GM21825 (cell line): Measurements from ENCODE around the gene UPK3A.
"Not testable (repeated sequence)": the region's sequence is repeated elsewhere in the genome, so short reads cannot be mapped to it uniquely, and the experiment has no call there.

Source experiments
- ATAC-seq: cut with Tn5 transposase; IDR thresholded peaks from one replicate; pipeline ENCODE4 v1.9.1; 2021; ENCODE audit warnings: mild to moderate bottlenecking, moderate library complexity; ENCODE audit not compliant: unreplicated experiment

The UPK3A gene

GRCh38 chr22:45324311-45324711 is 39.6 kb downstream of the UPK3A start:
- no peak for ATAC-seq

DNA sequence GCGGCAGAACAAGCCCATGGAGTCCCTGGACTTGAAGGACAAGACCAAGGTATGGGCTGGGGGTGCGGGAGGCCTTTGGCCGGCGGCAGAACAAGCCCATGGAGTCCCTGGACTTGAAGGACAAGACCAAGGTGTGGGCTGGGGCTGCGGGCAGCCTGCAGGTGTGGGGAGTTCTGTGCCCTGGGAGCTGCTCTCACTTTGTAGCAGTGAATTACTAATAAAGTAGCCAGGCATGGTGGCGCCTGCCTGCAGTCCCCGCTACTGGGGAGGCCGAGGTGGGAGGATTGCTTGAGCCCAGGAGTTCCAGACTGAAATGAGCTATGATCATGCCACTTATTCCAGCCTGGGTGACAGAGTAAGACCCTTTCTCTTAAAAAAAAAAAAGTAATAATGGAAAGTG is 43.5 kb downstream of the UPK3A start:
- ATAC-seq, result not testable (repeated sequence)

DNA sequence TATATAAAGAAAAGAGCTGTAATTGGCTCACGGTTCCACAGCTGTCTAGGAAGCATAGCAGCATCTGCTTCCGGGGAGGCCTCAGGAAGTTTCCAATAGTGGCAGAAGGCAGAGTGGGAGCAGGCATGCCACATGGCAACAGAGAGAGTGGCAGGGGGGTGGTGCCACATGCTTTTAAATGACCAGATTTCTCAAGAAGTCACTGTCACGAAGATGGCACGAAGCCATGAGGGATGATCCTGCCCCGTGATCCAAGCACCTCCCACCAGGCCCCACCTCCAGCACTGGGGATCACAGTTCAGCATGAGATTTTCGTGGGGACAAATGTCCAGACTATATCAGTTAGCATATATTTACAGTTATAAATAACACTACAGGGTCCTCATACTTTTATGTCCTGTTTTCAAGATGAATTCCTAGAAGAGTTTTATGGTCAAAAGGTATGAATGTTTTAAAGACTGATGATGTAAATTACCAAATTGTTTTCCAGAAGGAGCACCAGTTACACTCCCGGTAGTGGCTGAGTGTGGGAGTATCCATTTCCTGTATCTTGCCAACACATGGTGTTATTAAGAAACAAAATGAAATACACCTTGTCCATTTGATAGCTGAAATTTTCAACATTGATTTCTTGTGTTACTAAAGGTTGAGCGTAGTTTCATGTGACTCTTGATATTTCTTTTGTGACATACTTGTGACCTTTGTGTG is 44.2 kb downstream of the UPK3A start:
- ATAC-seq, result no peak

DNA sequence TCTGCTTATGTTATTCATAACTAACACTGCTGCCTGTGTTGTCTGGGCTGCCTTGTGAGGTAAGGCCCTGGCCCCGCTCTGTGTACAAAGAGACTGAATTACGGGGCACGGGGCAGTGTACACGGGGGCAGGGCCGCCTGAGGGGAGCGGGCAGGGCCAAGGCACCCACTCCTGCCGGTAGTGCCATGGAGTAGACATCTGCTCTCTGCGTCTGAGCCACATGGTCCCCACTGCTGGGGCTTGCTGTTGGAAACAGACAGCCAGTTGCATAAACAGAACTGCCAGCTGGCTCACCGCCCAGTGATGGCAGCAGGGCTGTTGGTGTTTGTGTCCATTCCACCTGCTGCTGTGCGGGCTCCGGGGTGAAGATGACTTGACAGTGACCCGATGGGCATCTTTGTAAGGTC is 44.8 kb downstream of the UPK3A start:
- no peak for ATAC-seq

GRCh38 chr22:45330548-45330947 is 45.8 kb downstream of the UPK3A start:
- ATAC-seq, result no peak

GRCh38 chr22:45331486-45331885 is 46.7 kb downstream of the UPK3A start:
- no peak for ATAC-seq

- no peak for ATAC-seq
These were observed 47.3 kb downstream of the UPK3A start for GRCh38 chr22:45332001-45332400.

DNA sequence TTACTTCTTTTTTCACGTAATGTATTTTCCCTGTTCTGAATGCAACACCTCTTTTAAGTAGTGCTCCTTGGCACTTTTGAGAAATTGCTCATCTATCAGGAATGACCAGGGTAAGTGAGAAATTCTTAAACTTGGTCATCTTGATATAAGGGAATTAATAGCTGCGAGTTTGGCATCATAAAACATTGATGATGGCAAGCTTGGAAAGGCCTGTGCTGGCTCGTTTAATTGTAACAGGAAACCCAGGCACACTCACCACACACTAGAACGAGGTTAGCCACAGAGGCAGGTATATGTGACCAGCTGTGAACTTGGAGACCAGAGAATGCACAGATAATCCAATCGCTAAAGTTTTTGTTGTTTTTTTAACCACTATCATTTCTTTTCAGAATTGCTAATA is 49.3 kb downstream of the UPK3A start:
- ATAC-seq, result no peak

GRCh38 chr22:45334528-45334927 is 49.8 kb downstream of the UPK3A start:
- no peak for ATAC-seq

DNA sequence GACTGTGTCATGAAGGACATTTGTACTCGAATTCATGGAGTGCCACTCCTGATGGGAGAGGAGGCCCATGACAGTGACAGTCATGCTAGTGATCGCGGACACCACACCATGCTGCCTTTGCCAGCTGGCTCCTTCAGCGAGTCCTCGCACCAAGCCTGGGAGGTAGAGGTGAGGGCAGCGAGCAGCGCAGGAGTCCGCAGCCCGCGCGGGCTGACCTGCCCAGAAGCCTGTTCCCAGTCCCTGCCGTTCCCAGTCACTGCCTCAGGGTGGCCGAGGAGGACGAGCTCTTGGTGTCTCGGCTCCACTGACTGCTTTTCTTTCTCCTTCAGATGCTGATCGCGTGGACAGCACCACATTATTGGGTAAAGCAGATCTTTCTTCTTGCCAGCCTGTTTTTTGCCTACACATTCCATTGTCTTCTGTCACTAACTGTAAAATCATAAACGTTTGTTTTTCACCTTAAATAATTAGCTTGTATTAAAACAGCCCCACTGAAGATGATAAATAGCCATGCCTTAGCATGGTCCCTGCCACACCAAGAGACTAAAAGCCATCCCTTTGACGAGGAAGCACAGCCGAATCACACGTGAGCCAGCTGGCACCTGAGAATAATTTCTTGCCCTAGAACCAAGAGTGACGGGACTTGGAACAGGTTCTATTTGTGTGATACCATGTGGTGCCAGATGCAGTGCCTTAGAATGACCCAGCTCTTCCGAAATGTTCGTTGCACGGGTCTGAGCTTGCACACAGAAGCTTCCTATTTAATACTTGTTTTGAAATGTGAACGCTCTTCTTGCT is 50.5 kb downstream of the UPK3A start:
- no peak for ATAC-seq

GRCh38 chr22:45335854-45336522 is 51.2 kb downstream of the UPK3A start:
- ATAC-seq, result no peak

GRCh38 chr22:45336971-45337431 is 52.3 kb downstream of the UPK3A start:
- no peak for ATAC-seq

GRCh38 chr22:45337536-45337935 is 52.8 kb downstream of the UPK3A start:
- ATAC-seq, result no peak

GRCh38 chr22:45338795-45339194 is 54.0 kb downstream of the UPK3A start:
- no peak for ATAC-seq

DNA sequence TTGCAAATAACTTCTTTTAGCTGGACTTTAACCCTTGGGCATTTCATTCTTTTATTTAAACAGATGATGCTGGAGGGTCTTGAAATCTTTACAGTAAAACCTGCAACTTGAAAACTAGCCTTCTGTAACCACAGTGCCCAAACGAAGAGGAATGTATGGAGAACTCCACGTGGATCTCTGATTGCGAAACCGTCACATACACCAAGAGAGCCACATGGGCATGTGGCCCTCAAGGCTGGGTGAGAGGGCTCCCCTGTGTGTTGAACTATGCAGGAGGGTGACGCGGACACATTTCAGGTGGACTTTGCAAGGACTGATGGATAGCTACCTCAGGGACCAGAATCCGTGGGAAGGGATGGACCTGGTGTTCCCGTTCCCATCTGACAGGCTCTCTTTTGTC is 55.6 kb downstream of the UPK3A start:
- ATAC-seq, result no peak

GRCh38 chr22:45341498-45341897 is 56.7 kb downstream of the UPK3A start:
- ATAC-seq, result no peak

DNA sequence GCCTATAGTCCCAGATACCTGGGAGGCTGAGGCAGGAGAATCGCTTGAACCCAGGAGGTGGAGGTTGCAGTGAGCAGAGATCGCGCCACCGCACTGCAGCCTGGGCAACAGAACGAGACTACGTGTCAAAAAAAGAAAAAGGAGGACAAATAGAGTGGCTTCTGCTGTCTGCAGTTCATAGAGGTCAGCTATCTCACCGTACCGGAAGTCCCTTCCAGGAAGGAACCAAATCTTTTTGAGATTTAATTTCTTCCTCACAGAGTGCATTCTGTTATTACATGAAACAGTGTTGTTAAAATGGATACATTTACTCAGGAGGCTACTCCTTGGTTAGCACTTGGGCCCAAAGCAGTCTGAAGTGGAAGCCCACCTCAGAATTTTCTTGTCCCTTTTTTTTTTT is 58.4 kb downstream of the UPK3A start:
- no peak for ATAC-seq

- ATAC-seq, result no peak
These were observed 59.6 kb downstream of the UPK3A start for GRCh38 chr22:45344334-45344733.
